ENCODE results near the gene PIGX.
"Not testable (repeated sequence)": the region's sequence is repeated elsewhere in the genome, so short reads cannot be mapped to it uniquely, and the experiment has no call there.

Gene PIGX

GRCh38 chr3:196706731-196707130 lies 5.4 kb upstream of the PIGX start:
- DNase-seq, result no peak

GRCh38 chr3:196707566-196707965 lies 4.6 kb upstream of the PIGX start:
- DNase-seq, result no peak

GRCh38 chr3:196708467-196708866 lies 3.7 kb upstream of the PIGX start:
- DNase-seq, result no peak

DNA sequence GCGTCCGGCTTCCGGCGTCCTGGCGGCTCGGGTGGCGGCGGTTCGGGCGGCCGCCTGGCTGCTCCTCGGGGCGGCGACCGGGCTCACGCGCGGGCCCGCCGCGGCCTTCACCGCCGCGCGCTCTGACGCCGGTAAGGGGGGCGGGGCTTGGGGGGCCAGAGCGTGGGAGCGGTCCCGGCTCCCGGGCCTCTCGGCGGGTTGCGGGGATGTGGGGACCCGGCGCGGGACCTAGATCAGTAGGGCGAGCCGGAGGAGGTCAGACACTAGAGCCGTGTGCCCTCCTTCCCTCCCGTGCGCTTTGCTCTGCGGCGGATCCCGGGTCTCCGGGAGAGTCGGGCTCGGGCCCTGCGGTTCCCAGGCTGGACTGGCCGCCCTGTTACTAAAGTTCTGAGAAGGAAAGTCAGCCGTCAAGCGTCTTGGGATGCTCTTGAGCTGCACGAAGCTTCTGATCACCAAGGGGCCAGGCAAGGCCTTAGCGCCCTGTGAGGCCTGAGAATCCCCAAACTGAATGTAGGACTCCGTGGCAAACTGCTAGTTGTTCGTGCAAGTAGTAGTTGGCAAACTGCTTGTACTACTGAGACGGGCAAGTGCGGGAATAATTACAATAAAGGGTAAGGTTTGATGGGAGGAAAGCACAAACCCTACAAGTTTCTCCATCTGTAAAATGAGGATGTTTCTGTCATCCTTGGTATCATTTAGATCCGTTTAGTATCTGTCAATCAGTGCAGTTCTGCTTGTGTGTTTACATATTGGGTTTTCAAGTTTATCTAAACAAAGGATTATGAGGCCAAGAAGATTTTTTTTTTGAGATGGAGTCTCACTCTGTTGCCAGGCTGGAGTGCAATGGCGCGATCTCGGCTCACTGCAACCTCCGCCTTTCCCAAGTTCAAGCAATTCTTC lies 587 bp downstream of the PIGX start:
- no peak for DNase-seq

GRCh38 chr3:196717162-196717561 lies 5.0 kb downstream of the PIGX start:
- DNase-seq, result not testable (repeated sequence)

DNA sequence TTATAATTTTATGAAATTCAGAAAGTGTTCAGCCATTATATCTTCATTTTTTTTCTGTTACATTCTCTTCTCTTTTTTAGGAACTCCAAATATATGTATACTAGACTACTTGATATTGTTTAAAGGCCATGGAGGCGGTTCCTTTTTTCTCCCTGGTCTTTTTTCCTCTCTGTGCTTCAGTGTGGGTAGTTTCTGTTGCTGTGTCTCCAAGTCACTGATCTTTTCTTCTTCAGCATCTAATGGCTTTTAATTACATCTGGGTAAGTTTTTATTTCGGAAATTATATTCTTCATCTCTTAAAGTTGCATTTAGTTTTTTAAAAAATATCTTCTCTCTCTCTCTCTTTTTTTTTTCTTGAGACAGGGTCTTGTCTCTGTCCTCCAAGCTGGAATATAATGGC lies 8.9 kb downstream of the PIGX start:
- DNase-seq, result no peak

DNA sequence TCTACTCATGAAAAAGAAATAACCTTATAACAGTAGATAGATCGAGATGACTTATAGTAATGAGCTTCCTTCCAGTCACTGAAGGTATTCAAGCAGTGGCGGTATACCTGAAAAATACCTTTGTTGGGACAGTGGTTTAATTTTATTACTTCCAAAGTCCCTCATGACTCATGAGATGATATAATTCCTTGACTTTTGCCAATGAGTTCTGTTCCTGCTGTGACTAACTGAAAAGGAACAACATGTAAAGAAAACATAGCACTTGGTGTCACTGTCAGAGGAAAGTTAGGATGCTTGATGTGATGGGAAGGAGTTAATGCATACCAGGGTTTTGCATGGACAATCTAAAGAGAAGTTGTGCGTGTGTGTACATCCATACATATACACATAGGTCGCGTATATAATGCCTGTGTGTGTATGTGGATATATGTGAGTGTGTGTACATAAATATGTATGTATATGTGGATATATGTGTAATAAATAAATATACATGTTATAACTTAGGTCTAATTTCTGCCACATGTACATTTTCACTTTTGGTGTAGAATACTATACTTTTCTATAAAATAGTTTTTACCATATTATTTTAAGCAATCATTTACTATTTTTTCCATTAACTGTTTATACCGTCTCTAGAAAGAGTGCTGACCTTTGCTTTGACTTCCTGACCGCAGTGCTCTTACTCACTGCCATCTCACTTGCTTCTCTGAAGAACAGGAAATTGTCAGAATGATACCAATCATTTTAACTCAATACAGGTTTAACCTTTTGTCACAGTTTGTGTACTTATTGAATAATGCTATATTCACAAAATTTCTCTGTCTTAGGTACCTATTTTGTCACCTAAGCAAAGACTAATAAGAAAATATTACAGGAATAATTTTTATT lies 14.9 kb downstream of the PIGX start:
- no peak for DNase-seq

- DNase-seq, result no peak
Measured at GRCh38 chr3:196735751-196736150, 23.6 kb downstream of the PIGX start.

DNA sequence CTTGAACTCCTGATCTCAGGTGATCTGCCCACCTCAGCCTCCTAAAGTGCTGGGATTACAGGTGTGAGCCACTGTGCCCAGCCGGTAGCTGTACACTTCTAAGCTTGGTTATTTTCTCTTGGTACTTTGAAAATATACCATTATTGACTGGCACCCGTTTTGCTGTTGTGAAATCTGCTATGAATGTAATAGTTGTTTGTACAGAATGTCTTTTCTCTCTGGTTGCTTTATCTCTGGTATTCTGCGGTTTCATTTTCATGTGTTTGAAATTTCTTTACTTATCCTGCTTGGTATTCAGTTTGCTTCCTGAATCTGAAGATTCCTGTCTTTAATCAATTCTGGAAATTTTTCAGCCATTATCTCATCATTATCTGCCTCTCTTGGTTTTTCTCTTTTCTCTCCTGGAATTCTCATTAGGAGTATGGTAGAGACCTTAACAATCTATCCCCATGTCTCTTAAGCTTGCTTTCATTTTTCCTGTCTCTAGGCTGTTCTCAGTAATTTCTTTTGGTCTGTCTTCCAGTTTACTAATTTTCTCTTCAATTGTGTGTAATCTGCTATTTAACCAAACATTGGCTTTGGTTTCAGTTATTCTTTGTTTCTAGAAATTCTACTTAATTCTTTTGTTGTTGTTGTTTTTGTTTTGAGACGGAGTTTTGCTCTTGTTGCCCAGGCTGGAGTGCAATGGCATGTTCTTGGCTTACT lies 24.6 kb downstream of the PIGX start:
- no peak for DNase-seq

DNA sequence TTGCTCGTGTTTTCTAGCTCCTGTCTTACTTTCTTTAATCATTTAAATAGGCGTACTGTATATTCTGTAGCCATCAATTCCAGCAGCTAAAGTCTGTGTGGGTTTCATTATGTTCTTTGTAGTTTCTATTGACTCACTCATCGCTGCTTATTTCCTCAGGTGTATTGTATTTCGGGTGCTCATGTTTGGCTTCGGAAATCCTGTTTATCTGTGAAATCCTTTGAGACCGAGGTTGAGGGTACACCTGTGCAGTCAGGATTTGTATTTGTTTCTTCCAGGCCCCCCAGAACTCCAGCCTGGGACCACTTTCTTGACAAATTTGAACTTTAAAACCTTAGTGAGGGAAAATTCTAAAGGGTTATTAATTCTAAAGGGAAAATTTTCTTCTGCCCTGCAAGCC lies 25.5 kb downstream of the PIGX start:
- no peak for DNase-seq

DNA sequence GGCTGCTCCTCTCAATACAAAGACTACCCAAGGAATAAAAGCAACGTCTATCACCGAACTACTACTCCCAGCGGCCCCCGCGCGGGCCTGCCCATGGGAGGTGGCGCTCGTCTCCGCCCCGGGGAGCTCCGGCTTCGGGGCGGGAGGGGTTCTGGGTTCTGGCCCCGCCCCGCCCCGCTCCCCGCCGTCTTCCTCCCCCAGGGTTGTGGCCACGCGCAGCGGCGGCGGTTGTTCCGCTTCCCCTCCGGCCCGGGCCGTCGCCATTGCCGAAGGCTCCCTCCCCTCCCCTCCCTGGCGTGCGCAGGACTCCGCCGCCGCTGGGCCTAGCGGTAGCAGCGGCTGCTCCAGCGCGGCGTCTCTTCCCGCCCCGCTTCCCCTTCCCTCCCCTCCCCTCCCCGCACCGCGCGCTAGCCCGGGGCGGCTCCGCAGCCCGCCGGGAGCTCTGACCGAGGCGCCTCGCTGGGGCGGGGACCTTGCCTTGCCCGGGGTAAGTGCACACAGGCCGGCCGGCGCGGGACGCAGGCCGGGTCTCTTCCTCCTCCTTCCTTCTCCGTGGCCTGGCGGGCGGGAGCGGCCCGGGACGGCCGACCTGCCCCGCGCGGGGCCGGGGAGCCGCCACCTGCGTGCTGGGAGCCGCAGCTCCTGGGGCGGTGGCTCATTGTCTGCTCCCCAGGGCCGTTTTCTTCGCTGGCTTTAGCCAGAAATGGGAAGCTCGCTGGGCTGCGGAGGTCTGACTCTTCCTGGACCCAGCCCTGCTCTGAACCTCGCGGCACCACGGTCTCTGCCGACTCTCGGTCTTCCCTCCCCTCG lies 27.7 kb downstream of the PIGX start, which contains the start of gene PAK2:
Gene PAK2, plus strand, starts transcription at position 187 of the 810 bp plus-strand sequence. CDS start 42,790 bp downstream, outside the sequence.
- DNase-seq, result peak; percentile 73

GRCh38 chr3:196740481-196741248 lies 28.5 kb downstream of the PIGX start:
- peak; percentile 25 for DNase-seq

DNA sequence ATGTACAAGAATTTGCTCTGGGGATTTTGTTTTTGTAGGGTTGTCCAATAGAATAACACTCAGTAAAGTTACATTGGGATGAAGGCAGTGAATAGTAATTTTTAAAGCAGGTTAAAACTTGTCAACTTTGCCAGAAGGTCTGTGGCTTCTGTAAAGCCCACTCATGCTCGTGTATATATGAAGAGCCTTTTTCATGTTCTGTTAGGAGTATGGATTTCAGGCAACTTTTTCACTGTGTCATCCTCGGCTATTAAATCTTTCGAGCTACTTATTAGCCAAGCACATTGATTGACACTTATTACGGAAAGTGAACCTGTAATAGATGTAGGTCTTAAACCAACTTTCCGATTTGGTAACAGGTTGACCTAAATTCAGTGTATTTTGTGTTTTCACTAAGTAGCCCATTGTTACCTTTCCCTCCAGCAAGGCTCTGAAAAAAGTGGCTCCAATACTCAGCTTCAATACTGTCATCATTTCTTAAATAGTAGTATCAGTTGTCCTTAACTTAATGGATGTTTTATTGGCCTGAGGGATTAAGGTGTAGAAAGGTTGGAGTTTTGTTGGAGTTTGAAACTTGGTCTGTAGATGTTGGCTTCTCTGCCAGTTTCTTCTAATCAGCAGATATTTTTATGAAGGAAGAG lies 29.2 kb downstream of the PIGX start:
- DNase-seq, result no peak

DNA sequence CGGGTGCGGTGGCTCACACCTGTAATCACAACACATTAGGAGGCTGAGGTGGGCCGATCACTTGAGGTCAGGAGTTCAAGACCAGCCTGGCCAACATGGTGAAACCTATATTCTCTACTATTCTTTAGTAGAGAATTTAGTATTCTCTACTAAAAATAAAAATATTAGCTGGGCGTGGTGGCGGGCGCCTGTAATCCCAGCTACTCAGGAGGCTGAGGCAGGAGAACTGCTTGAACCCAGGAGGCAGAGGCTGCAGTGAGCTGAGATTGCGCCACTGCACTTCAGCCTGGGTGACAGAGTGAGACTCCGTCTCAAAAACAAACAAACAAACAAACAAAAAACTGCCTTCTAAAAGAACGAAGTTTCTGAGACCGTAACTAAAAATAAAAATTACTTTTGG lies 31.4 kb downstream of the PIGX start:
- not testable (repeated sequence) for DNase-seq

DNA sequence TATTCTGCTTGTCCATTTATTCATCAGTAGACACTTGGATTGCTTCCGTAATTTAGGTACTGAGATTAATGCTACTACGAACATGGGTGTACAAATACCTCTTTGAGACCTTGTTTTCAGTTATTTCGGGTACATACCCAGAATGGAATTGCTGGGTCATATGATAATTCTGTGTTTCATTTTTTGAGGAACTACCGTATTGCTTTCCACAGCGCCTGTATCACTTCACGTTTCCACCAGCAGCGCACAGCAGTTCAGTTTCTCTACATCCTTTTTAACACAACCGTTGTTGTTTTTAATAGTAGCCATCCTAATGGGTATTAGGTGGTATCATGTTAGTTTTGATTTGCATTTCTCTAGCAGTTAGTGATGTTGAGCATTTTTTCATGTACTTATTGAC lies 36.9 kb downstream of the PIGX start:
- DNase-seq, result no peak

DNA sequence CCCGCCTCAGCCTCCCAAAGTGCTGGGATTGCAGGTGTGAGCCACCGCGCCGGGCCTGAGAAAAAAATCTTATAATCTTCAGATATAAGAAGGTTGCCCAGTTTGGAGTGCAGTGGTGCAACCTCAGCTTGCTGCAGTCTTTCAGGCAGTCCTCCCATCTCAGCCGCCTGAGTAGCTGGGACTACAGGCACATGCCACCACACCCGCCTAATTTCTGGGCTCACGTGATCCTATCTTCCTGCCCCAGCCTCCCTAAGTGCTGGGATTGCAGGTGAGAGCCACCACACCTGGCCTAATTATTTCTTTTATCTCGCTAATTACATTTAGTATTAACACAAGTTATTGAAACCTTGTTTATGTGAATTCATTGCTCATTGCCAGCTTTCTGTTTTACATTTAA lies 41.0 kb downstream of the PIGX start:
- DNase-seq, result no peak

DNA sequence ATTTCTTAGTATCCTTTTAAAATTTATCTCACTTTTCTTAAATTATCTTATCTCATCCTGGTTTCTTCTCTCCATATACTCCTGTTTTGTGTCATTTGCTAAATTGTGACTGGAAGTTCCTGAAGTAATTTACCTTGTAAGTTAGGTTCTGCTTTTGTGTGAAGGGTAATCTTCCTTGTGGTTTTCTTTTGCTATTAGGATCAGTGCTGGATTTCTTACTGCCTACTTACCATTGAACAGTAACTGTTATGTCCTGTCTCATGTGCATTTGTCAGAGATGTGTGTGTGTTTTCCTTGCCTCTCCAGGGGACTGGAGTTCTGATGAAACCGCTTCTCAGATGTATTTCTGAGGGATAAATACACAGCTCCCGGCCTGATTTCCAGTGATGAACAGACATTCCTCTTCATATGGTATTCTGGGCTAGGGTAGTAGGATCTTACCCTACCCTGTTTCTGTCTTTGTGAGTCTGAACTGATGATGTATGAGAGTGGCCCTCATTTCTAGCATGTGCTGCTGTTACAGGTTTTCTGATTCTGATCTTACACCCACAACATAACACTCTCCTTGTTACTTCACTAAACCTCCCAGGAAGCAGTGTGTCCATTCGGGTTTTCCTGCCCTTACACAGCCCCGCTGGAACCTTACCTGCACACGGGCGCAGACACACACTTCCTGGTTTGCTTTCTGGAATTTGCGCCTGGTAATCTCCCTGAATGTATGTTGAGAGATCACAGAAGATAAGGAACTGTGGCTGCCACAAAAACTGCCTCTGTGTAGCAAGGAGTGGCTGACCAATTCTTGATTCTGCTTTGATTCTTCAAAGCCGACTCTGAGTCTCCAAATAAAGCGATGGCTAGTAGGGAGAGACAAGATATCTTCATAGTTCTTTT lies 42.2 kb downstream of the PIGX start:
- DNase-seq, result no peak

GRCh38 chr3:196756732-196757131 lies 44.6 kb downstream of the PIGX start:
- DNase-seq, result no peak

DNA sequence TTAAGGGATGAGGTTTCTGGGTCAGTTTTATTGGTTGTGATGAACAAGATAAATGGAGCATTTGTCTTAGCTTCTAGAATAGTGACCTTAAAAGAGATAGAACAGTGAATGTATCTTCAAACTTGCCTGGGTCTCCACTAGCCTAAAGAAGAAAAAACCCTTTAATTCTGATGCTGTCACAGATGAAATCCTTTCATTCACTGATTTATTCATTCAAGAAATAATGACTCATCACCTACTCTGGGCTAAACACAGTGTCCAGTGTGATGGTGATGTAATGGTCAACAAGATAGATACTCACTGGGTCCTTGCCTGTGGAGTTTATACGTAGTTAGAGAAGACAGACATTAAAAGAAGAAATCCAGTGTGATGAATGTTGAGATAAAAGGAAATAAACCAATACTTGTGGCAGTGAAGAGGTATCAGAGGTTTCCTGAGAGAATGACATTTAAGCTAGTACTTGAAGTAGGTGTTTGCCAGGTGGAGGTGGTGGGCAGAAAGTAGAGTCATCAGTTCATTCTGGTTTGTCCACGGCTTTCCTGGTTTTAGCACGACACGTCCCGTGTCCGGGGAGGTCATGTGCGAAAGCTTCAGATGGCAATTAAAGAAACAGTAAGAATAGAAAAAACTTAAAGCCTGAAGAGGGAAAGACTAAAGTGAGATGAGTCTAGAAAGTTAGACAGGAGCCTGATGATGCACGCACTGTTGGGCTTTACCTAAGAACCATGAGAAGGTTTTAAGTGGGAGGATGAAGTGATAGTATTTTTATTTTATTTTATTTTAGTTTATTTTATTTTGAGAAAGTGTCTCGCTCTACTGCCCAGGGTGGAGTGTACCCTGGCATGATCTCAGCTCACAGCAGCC lies 45.9 kb downstream of the PIGX start:
- no peak for DNase-seq
